Measurements from ENCODE around the gene WDR89.
"Not testable (repeated sequence)": the region's sequence is repeated elsewhere in the genome, so short reads cannot be mapped to it uniquely, and the experiment has no call there.

Gene WDR89

DNA sequence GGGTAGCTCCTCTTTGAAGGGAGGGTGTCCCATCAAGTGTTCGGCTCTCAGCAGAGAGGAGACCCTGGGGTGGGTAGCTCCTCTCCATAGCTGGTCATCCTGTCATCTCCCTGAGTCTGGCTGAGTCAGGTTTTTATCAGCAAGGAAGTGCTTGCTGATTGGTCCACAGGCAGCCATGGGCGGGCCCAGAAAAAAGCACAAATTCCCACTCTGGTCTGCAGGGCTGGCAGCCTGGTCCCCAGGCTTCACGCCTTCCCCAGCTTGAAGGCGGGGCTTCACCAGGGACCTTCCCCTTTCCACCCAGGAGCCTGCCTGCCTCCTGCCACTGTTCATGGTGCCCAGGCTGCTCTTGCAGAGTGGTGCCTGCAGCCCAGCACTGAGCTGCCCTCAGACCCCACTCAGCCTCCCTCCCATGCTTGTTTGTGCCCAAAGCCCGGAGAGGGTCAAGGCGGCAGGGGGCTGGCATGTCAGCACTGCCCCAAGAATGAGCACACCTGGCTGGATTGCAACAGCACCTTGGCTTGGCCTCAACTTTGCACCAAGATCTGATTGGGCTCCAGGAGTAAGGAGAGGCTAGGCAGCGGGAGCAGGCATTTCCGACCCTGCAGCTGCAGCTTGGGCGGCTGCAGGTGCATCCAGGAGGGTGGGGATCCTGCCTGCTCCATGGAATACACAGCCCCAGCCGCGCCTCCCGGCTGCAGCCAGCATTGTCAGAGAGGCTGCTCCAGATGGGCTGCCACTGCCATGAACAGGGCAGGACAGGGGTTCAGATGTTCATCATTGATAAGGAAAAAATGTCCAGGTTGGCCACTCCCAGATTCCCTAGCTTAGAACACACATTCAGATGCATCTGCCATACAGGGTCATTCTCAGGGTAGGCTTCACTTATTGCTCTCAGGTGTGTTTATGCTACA, 22.0 kb upstream of the WDR89 start:
- no peaks in the 10 kb centered on the region for H3K27me3 Mint-ChIP-seq
- no peaks in the 10 kb centered on the region for H3K4me1 Mint-ChIP-seq
- no peak for ATAC-seq
- H3K27ac Mint-ChIP-seq, result no peak overlapping the region
- no peaks in the 10 kb centered on the region for H3K9me3 Mint-ChIP-seq
- no peak overlapping the region for H3K4me3 Mint-ChIP-seq
- no peak for DNase-seq

DNA sequence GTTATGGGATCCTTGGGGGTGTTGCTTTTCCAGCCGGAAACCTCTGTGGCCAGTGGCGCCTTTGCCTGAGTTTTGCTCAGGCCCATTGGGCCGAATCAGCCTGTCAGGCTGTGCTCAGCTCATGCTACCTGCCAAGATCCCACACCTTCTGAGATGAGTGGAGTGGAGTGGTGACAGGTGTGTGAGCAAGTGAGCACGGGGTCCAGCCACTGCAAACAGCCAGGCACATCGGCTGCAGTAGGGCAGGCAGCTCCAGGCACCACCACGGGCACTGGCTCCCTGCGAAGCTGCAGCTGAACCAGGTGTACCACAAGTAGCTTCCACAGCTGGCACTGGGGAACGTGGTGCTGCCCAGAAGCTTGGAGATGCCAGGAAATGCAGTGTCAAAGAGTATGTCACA, 21.1 kb upstream of the WDR89 start:
- no peaks in the 10 kb centered on the region for H3K4me1 Mint-ChIP-seq

DNA sequence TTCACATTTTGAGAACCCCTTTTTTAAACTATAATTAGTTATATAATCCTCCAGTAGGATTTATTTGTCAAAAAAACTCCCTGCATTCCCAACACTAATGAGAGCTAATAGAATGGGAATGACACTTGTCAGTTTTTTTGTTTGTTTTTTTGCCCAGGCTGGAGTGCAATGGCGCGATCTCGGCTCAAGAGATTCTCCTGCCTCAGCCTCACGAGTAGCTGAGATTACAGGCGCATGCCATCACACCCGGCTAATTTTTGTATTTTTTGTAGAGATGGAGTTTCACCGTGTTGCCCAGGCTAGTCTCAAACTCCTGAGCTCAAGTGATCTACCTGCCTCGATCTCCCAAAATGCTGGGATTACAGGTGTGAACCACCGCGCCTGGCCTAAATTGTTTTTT, 20.2 kb upstream of the WDR89 start:
- not testable (repeated sequence) for H3K27me3 Mint-ChIP-seq, DNase-seq, H3K4me1 Mint-ChIP-seq, H3K4me3 Mint-ChIP-seq, H3K27ac Mint-ChIP-seq, H3K9me3 Mint-ChIP-seq, ATAC-seq

More for the DNA sequence above, 21.1 kb upstream of the WDR89 start:
- DNase-seq (no peak), ATAC-seq (no peak)
- no peaks in the 10 kb centered on the region for H3K27me3 Mint-ChIP-seq
- no peaks in the 10 kb centered on the region for H3K9me3 Mint-ChIP-seq
- H3K4me3 Mint-ChIP-seq, result no peak overlapping the region
- no peak overlapping the region for H3K27ac Mint-ChIP-seq

DNA sequence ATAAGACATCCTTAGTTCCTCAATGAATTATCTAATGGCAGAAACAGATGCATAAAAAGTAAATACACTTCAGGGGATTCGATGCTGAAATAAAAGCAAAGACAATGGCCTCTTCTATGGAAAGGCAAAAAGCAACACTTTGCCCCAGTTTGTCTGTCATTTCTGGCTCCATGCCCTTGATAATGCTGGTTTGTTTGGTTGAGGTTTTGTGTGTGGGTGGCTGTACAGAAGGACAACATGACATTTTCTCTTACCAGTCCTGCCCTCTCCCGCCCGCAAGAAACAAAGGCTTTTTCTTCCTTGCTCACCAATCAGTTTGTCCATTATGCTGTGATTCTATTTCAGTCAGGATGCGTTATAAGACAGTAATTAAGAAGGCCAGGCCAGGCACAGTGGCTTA, 18.1 kb upstream of the WDR89 start:
- H3K27ac Mint-ChIP-seq, result peak overlapping the region in 1 of 2 donors; percentile 57
- no peaks in the 10 kb centered on the region for H3K9me3 Mint-ChIP-seq
- ATAC-seq (no peak), DNase-seq (no peak)
- no peaks in the 10 kb centered on the region for H3K27me3 Mint-ChIP-seq
- no peak overlapping the region for H3K4me3 Mint-ChIP-seq
- H3K4me1 Mint-ChIP-seq, result no peaks in the 10 kb centered on the region

DNA sequence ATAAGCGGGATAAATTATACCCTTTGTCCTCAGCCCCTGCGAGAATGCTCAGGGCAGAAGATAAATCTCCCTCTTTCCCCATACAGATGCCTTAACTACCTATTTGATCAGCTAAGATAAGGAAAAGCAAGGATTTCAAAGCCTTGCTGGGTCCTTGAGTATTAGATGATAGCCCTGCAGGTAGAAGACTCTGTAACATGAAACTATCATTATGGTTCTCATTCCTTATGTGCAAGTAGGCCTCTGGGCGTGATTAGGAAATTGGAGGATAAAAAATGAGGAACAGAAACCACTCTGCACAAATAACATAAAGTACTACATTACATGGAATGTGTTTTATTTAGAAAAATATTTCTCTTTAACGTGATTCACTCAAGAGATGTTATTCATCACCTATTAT, 14.5 kb upstream of the WDR89 start:
- no peak overlapping the region for H3K27ac Mint-ChIP-seq
- no peak overlapping the region for H3K4me3 Mint-ChIP-seq
- H3K4me1 Mint-ChIP-seq, result peaks cover 8% of the 10 kb centered on the region
- DNase-seq (no peak), ATAC-seq (no peak)
- no peaks in the 10 kb centered on the region for H3K9me3 Mint-ChIP-seq
- no peaks in the 10 kb centered on the region for H3K27me3 Mint-ChIP-seq

DNA sequence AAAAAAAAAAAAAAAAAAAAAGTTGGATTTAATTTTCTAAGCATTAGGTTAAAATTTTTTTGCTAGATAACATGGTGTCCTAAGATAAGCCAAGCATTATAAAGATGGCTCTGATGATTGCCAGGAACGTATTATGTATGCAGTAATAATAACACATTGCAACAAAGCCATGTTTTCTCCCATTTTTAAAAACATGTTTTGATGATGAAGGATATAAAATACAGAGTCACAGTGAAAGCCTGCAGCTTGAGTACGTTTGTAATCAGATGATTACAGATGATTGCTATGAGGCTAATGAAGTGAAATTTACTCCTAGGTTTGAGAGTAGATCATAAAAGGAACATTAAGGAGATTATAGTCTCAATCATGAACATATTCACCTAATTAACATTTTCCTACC, 13.3 kb upstream of the WDR89 start:
- H3K4me1 Mint-ChIP-seq, result peaks cover 19% of the 10 kb centered on the region
- H3K27ac Mint-ChIP-seq, result no peak overlapping the region
- H3K9me3 Mint-ChIP-seq, result no peaks in the 10 kb centered on the region
- no peak for ATAC-seq
- H3K4me3 Mint-ChIP-seq, result no peak overlapping the region
- DNase-seq, result no peak
- no peaks in the 10 kb centered on the region for H3K27me3 Mint-ChIP-seq

DNA sequence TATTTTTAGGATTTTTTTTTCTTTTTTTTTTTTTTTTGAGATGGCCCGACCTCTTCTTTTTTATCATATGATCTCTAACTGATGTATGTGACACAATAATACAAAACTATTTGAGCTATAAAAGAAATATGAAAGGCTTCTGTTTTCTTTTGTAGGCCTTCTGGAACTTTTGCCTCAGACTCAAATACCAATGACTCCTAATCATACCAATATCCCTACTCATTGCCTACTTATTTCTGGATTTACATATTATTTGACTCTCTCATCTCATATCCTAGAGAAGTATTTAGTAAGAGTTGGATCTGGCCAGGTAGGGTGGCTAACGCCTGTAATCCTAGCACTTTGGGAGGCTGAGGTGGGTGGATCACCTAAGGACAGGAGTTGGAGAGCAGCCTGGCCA, 12.7 kb upstream of the WDR89 start:
- Mint-ChIP-seq H3K4me1 (peaks cover 24% of the 10 kb centered on the region), H3K9me3 (no peaks in the 10 kb centered on the region), H3K27me3 (no peaks in the 10 kb centered on the region), H3K4me3 (no peak overlapping the region), H3K27ac (peak overlapping the region in 1 of 2 donors; percentile 80)
- DNase-seq (no peak), ATAC-seq (no peak)

DNA sequence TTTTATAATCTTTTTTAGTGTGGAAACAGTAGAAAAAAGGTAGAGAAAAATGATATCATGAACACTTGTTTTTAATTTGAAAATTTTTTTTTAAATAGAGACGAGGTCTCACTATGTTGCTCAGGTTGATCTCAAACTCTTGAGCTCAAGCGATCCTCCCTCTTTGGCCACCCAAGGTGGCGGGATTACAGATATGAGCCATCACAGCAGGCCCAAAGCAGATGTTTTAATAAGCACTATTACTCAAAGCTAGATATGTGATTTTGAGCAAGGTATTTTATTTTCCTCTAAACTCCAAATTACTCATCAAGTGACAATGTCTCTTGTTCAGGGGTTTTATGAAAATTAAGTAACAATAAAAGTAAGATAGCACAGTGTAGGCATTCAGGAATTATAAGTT, 10.7 kb upstream of the WDR89 start:
- peak in 1 of 2 donors; percentile 23 for DNase-seq
- Mint-ChIP-seq H3K27me3 (no peaks in the 10 kb centered on the region), H3K9me3 (no peaks in the 10 kb centered on the region), H3K4me1 (peaks cover 35% of the 10 kb centered on the region), H3K27ac (peak overlapping the region in 1 of 2 donors; percentile 92), H3K4me3 (no peak overlapping the region)
- ATAC-seq, result peak; percentile 50

DNA sequence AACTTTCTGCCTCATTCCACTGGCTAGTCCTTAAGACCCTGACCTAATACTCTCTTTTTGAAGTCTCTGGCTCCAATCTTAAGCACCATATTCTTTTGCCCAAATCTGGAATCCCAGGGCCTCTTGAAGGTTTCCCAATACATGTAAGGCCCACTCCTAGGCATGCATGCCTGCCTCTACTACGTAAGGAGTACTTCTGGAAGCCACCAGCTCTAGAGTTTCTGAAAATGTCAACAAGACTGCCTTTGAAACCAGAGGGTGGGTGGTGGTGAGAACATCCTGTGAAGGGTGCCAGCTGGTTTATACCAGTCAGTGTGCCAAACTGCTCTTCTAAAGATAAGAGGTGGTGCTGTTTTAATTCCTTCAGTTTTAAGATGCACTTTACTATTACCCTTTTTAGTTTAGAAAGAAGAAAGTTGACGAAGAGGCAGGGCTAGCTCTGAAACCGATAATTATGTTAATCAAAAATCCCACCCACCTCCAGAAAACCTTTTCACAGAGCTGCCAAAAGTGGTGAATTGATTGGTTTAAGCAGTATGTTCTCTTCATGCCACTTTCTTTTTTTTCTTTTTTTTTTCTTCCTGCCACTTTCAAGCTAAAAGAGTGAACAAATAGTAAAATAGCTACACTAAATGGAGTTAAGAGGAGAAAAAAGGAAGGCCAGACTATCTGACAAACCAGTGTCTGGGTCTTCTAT, 8.7 kb upstream of the WDR89 start:
- peak; percentile 23 to 54 for DNase-seq
- H3K9me3 Mint-ChIP-seq, result no peaks in the 10 kb centered on the region
- H3K27me3 Mint-ChIP-seq, result no peaks in the 10 kb centered on the region
- H3K4me1 Mint-ChIP-seq, result peaks cover 39% of the 10 kb centered on the region
- peak; percentile 95 for ATAC-seq
- H3K27ac Mint-ChIP-seq, result peak overlapping the region; percentile 97
- peak overlapping the region; percentile 62 to 72 for H3K4me3 Mint-ChIP-seq

DNA sequence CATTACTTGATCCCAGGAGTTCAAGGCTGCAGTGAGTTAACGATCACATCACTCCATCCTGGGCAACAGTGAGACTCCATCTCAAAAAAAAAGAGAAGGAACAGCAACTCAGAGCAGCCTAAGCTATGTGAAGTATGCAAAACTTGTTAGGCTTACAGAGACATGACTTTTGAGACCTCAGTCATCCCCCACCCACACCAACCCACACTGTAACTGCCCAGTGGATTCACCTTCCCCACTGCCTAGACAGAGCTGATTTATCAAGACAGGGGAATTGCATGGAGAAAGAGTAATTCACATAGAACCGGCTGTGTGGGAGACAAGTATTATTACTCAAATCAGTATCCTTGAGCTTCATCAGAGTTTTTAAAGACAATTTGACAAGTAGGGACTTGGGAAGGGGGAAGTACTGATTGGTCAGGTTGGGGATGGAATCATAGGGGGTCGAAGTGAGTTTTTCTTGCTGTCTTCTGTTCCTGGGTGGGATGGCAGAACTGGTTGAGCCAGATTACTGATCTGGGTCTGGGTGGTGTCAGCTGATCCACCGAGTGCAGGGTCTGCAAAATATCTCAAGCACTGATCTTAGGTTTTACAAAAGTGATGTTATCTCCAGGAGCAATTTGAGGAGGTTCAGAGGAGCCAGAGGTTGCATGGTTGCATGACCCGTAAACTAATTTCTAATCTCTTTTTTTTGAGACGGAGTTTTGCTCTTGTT, 6.2 kb upstream of the WDR89 start:
- no peak overlapping the region for H3K4me3 Mint-ChIP-seq
- H3K9me3 Mint-ChIP-seq, result no peaks in the 10 kb centered on the region
- peaks cover 48% of the 10 kb centered on the region for H3K4me1 Mint-ChIP-seq
- DNase-seq, result no peak
- no peak for ATAC-seq
- no peaks in the 10 kb centered on the region for H3K27me3 Mint-ChIP-seq
- H3K27ac Mint-ChIP-seq, result no peak overlapping the region

DNA sequence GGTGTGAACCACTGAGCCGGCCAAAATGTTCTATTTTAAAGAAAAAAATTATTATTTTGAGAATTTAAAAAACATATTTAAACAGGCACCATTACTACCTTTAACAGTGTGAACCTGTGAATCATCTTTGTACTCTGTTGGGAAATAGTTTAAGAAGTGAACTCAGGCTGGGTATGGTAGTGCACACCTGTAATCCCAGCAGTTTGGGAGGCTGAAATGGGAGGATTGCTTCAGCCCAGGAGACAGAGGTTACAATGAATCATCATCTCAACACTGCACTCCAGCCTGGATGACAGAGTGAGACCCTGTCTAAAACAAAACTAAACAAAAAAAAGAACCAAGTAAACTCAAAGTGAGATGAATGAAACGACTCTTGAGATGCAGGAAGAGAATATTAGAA, 3.1 kb upstream of the WDR89 start:
- H3K27ac Mint-ChIP-seq, result no peak overlapping the region
- no peaks in the 10 kb centered on the region for H3K27me3 Mint-ChIP-seq
- H3K4me3 Mint-ChIP-seq, result no peak overlapping the region
- no peak for DNase-seq
- peaks cover 37% of the 10 kb centered on the region for H3K4me1 Mint-ChIP-seq
- H3K9me3 Mint-ChIP-seq, result no peaks in the 10 kb centered on the region
- ATAC-seq, result no peak

DNA sequence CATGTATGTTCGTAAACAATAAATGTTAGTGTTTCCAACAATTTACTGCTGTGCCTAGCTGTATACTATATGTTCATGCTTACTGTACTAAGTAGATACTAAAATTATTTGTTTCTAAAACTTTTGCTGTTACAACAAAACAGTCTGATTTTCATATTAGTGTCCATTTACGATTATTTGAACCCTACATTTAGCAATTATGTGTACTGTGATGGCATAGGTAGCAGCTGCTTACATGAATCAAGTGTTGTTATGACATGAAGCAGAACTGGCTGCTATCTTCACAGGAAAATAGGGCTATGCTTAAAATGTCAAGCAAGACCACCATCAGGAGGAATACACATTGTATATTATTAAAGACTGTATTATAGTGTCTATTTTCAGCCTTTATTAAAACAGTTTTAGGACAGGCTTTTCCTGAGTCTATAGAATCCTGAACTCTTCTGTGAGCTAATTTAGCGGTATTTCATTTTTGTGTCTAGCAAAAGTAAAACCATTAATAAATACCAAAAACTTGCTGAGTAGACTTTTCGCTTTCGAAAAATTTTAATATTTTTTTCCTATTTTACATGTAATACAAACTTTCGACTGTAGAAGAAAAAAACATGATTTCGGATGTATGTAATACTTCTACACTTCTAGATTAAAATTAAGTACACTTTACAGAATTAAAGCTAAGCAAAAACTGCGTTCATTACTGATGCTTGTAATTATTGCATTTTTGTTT, 1.1 kb upstream of the WDR89 start:
- Mint-ChIP-seq H3K4me1 (peaks cover 46% of the 10 kb centered on the region), H3K27ac (peak overlapping the region in 1 of 2 donors; percentile 95), H3K9me3 (no peaks in the 10 kb centered on the region), H3K4me3 (peak overlapping the region; percentile 87 to 95), H3K27me3 (no peaks in the 10 kb centered on the region)
- DNase-seq, result no peak
- ATAC-seq, result no peak

DNA sequence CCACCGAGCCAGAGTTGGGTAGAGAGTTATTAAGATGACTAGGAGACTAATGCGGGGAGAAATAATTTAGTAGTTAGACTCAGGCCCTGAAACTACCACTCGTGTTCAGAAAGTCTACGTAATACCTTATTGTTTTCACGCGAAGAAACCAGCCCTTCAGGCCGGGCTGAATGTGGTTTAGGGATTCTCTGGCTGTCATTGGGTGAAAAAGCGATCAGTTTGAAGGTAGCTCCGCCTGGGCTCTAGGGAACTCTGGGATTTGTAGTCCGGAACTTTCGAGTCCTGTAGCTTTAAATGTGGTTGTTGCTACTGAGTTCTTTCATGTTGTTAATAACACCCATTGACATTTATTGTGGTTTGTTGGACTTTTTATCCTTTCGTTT, 549 bp upstream of the WDR89 start:
- peak overlapping the region; percentile 87 to 95 for H3K4me3 Mint-ChIP-seq
- peaks cover 44% of the 10 kb centered on the region for H3K4me1 Mint-ChIP-seq
- H3K9me3 Mint-ChIP-seq, result peaks cover under 1% of the 10 kb centered on the region in 2 donors
- peak; percentile 80 to 87 for DNase-seq
- no peaks in the 10 kb centered on the region for H3K27me3 Mint-ChIP-seq
- ATAC-seq, result peak; percentile 79
- peak overlapping the region; percentile 82 to 95 for H3K27ac Mint-ChIP-seq

DNA sequence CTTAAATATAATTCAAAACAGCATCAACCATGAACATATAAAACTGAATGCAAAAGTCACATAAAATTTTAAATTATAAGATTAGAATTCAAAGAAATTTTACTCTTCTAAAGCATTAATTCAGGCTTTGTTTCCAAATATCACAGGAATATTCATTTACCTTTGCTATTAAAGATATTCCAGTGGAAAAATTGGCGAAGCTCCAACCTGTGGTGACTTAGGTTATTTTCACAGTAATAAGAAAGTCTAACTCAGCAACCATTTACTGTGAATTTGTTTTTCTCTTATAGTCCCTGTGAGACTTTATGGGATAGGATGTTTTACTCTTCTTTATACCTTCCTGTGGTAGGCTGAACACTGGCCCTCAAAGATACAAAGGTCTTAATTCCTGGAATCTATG, 3.2 kb downstream of the WDR89 start:
- Mint-ChIP-seq H3K4me1 (peaks cover 68% of the 10 kb centered on the region), H3K4me3 (peak overlapping the region; percentile 33 to 95), H3K27me3 (no peaks in the 10 kb centered on the region), H3K9me3 (peaks cover 22 to 24% of the 10 kb centered on the region in 2 donors), H3K27ac (peak overlapping the region; percentile 7 to 72)
- no peak for DNase-seq
- ATAC-seq, result no peak

DNA sequence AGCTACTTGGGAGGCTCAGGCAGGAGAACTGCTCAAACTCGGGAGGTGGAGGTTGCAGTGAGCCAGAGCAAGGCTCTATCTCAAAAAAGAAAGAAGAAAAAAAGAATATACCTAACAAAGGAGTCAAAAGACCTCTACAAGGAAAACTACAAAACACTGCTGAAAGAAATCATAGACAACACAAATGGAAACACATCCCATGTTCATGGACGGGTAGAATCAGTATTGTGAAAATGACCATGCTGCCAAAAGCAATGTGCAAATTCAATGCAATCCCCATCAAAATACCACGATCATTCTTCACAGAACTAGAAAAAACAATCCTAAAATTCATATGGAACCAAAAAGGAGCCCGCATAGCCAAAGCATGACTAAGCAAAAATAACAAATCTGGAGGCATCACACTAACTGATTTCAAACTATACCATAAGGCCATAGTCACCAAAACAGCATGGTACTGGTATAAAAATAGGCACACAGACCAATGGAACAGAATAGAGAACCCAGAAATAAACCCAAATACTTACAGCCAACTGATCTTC, 5.5 kb downstream of the WDR89 start:
- Mint-ChIP-seq H3K4me3 (peak overlapping the region in 1 of 2 donors; percentile 10), H3K4me1 (peaks cover 77% of the 10 kb centered on the region), H3K27ac (peak overlapping the region in 1 of 2 donors; percentile 83), H3K9me3 (peaks cover 22 to 24% of the 10 kb centered on the region in 2 donors)
- not testable (repeated sequence) for H3K27me3 Mint-ChIP-seq, ATAC-seq, DNase-seq

Measured in stimulated activated naive CD8-positive, alpha-beta T cell treated with anti-CD3 and anti-CD28 coated beads, Interleukin-15, amount 100 ng/mL, for 72 hours (primary cell).